Stimulated activated CD4-positive, alpha-beta T cell treated with anti-CD3 and anti-CD28 coated beads, Interleukin-2, amount 100 ng/mL, for 24 hours (primary cell): ENCODE results near the gene SSPN.

ENCODE experiments used
- DNase-seq, 2 donors: peaks; one replicate each; pipeline ENCODE4 v3.0.0-alpha.2; 2020

Gene SSPN

DNA sequence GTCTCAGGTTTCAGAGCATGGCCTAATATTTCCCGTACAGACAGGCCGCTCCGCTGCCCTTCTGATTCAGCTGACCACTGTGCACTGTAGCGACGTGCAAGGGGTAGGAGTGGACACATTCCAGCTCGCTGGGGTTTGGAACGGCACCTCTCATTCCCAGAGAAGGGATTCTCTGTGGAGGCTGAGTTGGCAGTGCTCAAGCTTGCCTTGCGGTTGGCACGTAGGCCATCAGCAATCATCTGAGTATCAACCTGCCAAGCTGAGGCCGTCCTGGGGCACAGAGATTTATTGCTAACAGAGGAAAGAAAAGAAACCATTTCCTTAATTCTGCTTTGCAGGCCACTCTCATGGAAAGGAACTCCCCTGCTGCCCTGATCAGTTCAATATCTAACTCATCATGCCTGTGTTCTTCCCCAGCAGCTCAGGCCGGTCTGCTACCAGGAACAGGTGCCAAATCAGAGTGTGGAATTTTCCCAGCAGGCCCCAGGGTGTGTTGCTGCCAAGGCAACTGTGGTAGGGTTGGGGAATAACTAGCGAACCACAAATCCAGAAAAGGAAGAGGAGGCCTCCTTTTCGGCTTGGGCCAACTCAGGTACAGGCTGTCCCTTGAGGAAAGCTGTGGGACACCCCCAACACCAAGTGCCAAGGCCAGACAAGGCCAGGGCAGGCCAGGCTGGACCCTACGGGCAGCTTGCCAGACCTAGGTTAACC is 92.5 kb downstream of the SSPN start:
- DNase-seq: no peak

DNA sequence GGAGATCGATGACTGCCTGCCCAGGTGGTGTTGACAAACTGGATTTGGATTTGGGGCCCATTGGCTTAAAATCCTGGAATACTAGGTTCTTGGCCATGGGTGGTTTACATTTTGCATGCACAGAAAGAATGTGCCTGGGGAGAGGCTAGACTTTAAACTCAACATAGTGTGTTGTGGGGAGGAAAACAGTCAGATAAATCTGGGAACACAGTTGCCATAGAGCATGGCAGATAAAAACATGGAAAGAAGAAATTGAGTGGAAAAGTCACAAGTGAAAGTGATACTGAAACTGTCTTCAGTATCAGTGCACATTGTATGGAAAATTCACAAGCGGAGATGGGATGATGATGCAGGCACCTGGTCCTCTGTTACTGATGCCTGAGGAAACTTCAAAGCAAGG is 95.2 kb downstream of the SSPN start:
- DNase-seq: no peak

DNA sequence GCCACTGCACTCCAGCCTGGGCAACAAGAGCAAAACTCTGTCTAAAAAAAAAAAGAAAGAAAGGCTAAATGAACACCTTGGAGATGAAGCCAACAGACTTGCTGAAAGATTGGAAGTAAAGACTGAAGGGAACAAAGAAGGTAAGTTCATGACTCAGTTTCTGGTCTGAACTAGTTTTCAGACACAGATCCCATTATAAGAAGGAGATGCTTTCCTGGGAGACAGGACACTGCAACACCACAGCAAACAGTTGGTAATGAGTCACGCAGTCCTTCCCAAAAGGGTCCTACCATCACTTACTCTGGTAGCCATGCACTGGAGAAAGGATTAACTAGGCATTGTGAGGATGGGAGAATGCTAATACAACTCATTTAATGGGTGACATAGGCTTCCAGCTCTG is 97.2 kb downstream of the SSPN start:
- DNase-seq: no peak

DNA sequence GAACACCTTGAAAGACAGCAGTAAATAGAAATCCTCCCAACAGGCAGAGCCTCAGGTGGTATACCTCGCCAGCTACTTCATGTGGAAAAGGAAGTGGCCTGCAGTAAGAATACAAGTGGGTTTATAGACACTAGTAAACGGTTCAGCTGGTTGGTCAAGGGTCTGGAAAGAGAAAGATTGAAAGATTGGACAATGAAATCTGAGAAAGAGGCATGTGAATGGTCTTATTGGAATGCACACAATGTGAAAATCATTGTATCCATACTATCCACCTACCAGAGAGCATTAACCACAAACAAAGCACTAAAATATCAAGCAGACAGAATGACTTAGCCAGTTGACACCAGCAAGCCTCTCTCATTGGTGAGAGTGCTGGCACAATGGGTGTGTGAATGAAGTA is 98.2 kb downstream of the SSPN start:
- no peak for DNase-seq

DNA sequence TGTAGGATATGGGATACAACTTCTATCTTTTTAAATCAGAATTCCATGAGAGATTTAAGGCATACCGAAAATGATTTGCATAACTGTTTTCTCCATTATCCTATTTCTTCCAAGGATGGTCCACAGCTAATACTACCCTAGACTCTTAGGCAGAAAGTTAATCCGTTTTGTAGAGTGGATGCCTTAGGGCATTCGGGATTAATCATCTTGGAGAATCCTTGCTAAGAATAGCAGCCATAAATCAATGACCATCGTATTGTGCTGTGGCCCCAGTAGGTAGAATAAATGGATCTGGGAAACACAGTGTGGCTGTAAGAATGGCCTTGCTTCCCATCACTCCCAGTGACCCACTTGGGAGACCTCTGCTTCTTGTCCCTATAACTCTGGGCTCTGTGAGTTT is 99.6 kb downstream of the SSPN start:
- DNase-seq: no peak

DNA sequence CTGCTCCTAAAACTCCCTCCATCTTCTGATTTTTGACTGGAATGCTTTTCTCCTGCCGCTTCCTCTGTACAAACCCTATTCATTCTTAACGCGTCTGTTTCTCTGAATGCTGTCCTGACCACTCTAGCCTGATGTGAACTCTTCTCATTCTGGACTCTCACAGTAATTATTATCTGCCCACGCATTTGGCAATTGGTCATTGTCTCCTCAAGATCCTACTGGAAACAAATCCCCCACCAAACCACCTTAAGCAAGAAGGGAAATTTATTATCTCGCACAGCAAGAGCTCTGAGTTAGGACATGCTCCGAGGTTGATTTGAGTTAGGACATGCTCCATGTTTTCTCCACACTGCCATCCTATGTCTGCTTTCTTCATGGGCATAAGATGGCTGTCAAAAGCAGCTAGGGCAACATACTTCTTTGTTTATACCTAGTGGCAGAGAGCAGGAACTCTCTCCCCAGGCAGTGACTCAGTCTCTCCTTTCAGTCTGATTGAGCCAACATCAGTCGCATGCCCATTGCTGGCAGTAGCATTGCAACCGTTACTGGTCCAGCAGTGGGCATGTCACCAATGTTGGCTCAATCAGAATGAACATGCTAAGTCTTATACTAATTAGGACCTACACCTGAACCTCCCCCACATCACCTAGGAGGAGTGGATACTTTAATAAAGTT is 102.2 kb downstream of the SSPN start:
- no peak for DNase-seq

DNA sequence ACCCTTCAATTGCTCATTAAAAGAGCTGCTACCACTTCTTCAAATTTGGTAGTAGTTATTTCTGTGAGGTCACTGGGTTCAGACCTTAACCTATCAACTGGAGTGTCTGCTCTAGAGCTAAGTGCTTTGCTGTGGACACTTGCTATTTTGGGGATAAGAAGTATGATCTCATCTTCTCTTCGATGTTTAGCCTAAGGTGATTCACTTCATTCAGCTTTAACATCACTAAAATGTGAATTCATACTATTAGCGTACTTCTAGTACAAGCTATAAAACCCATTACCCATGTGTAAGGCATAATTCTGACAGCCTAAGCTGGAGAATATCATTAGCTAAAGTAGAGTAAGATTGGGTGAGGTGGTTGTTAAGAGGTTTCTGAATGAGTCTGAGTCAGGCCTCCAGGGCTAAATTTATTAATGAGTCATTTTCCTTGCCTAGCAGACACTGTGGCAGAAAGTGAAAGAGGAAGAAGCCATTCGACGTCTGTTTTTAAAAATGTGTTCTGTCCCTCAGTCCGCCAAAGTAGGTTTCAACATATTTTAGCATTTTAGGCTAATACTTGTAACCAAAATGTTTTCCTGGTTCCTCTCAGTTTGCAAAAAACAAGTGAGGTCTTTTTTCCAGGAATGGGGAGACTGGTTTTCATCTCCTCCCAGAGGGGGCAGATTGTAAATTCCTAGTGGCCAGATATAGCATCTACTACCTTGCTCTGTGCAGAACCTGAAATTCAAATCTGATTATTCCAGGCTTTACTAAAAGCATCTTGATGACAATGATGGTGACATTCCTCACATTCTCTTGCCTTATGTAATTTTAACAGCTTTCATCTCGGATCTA is 103.6 kb downstream of the SSPN start:
- no peak for DNase-seq

DNA sequence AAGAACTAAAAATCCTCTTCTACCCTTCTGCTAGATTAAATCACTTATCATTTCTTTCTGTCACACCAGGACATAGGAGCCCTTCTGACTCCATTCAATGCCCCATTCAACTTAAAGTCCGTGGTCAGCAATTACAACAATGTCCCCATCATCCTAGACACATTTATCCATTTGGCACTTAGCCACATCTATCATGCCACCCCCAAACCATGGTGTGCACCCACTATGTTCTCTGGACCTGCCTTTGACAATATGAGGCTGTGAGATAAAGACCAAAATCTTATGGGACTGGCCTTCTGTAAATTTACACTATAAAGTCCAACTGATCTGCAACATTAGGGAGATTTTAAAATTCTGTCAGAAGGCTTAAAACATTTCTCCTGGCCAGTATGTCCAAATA is 104.4 kb downstream of the SSPN start:
- DNase-seq: no peak
